Ovary (tissue), 9 donors: Measurements from ENCODE around the gene KIF6. TPM values are rescaled to one million over a fixed set of nuclear protein-coding genes. Genes with fewer than 3 reads are reported as not detected.

Source experiments
- DNase-seq, 5 donors: peaks; one replicate each; pipeline ENCODE4 v3.0.0-alpha.2; 2019 to 2020
- H3K27ac ChIP-seq, 2 donors: fragments of 200-600 bp; one replicate each; pipeline versions ENCODE4 v1.5.1 to v1.8.0; 2019 to 2022
- H3K27me3 ChIP-seq: fragments of 200-600 bp; one replicate; pipeline ENCODE4 v1.8.0; 2022
- H3K36me3 ChIP-seq: fragments of 200-600 bp; sonication (generic); one replicate; pipeline ENCODE4 v1.5.1; 2019
- H3K4me1 ChIP-seq: one replicate; pipeline ENCODE4 v1.8.1; 2013; ENCODE audit warnings: mild to moderate bottlenecking, moderate library complexity; ENCODE audit not compliant: insufficient read depth
- H3K4me3 ChIP-seq: fragments of 200-600 bp; sonication (generic); one replicate; pipeline ENCODE4 v1.5.1; 2017
- H3K9me3 ChIP-seq, 2 donors: fragments of 200-600 bp in 1 of 2; sonication (generic) in 1 of 2; one replicate each; pipeline versions ENCODE4 v1.5.1 to v1.8.1; 2013 to 2019; ENCODE audit warnings: mild to moderate bottlenecking in 1 of 2, moderate library complexity in 1 of 2
- CTCF ChIP-seq, 3 donors: fragments of 450-650 bp in 2 of 3; fragments of 200-600 bp in 1 of 3; IDR thresholded peaks; one replicate each; pipeline versions ENCODE4 v1.5.1 to v1.8.0; 2016 to 2022; ENCODE audit warnings: antibody characterized with exemption in 3 of 3, mild to moderate bottlenecking in 1 of 3
- EP300 ChIP-seq: sonication (generic); formaldehyde crosslinking; IDR thresholded peaks from one replicate; pipeline ENCODE4 v1.6.1; 2017; ENCODE audit warnings: antibody characterized with exemption
- POLR2A ChIP-seq: fragments of 450-650 bp; IDR thresholded peaks from one replicate; pipeline ENCODE4 v1.6.1; 2017; ENCODE audit warnings: antibody characterized with exemption, mild to moderate bottlenecking, moderate library complexity
- WGBS, 3 donors: extraction: QIAGEN DNeasy Blood & Tissue Kit in 1 of 3; methylation state at CpG; one replicate each; pipeline versions ENCODE4 v1.1.5 to v1.1.7; 2013 to 2017; 5-methylcytosine and 5-hydroxymethylcytosine counted together
- intact Hi-C, 4 donors: fragments of 100-400 bp; cut with DNase I; formaldehyde crosslinking; loops; one replicate each; pipeline versions ENCODE4 v1.11.0 to v1.15.1; 2022 to 2023
- polyA plus RNA-seq, 2 donors: library from polyadenylated mRNA; stranded (reverse); fragments of 200-250 nt in 1 of 2; fragments of 350-450 nt in 1 of 2; fragmentation: Illumina TruSeq in 1 of 2; extraction: RNeasy Lipid Tissue Mini Kit (QIAGEN cat#74804) in 1 of 2; gene quantifications; one replicate each; pipeline ENCODE4 v1.2.3, GENCODE V29; 2013 to 2014
- total RNA-seq, 7 donors: library from RNA; depleted of rRNA in 2 of 7; stranded (reverse); fragments of >200 nt in 2 of 7; fragmentation: NEBNext Ultra II Directional in 3 of 7; extraction: Animal tissue kit (Norgen Biotek cat#: 25700) in 3 of 7; gene quantifications; one replicate each; pipeline versions ENCODE4 v1.1.0 to v1.2.4, GENCODE V29; 2016 to 2023
- donor health status: DM: no; HTN: no; CAD: no; lungs with moderate emphysema.
- donor health status: DM: no; HTN: no; CAD: no.
- donor health status: Bipolar disorder and iron deficiency.
- donor health status: DM: yes; HTN: yes; CAD: no.
- donor health status: DM: no; HTN: no; CAD: no.
- donor health status: DM: yes; HTN: yes; CAD: no.

Gene KIF6
- total and polyA plus RNA-seq, 9 donors = 0.12 to 2.1 (median 0.82) TPM

GRCh38 chr6:39665861-39666260, 59.3 kb downstream of the KIF6 start:
- H3K4me3 ChIP-seq = no peak overlapping the region
- H3K9me3 ChIP-seq = no peaks in the 10 kb centered on the region
- TF ChIP-seq POLR2A = no peak
- no peak for TF ChIP-seq EP300
- no peak for TF ChIP-seq CTCF (IDR thresholded peaks at IDR 0.05)
- H3K36me3 ChIP-seq = no peaks in the 10 kb centered on the region
- 45 to 65% (median 55%) methylated on average over 1 of the region's 1 CpG for WGBS, 3 donors
- H3K27me3 ChIP-seq = no peaks in the 10 kb centered on the region
- no peak overlapping the region for H3K27ac ChIP-seq
- no peak for DNase-seq
- intact Hi-C loops = no loop called here
- no peaks in the 10 kb centered on the region for H3K4me1 ChIP-seq

- intact Hi-C loops = no loop called here
- H3K9me3 ChIP-seq = no peaks in the 10 kb centered on the region
- 74 to 93% (median 78%) methylated on average over 4 of the region's 4 CpGs for WGBS, 3 donors
- H3K27me3 ChIP-seq = no peaks in the 10 kb centered on the region
- no peak for DNase-seq
- no peak overlapping the region for H3K27ac ChIP-seq
- H3K4me1 ChIP-seq = no peaks in the 10 kb centered on the region
- H3K4me3 ChIP-seq = no peak overlapping the region
- H3K36me3 ChIP-seq = no peaks in the 10 kb centered on the region
- TF ChIP-seq EP300 (no peak), CTCF (IDR thresholded peaks at IDR 0.05) (no peak)
Observed at GRCh38 chr6:39664173-39664572, 61.0 kb downstream of the KIF6 start.

GRCh38 chr6:39657355-39658135, 67.7 kb downstream of the KIF6 start:
- TF ChIP-seq CTCF (IDR thresholded peaks at IDR 0.05) = no peak
- no peak for TF ChIP-seq POLR2A
- TF ChIP-seq EP300 = no peak
- no peaks in the 10 kb centered on the region for H3K9me3 ChIP-seq
- H3K27ac ChIP-seq = no peak overlapping the region
- no peak for DNase-seq
- no peak overlapping the region for H3K4me3 ChIP-seq
- H3K4me1 ChIP-seq = no peaks in the 10 kb centered on the region
- 80 to 87% (median 82%) methylated on average over 2 of the region's 2 CpGs for WGBS, 3 donors
- no peaks in the 10 kb centered on the region for H3K36me3 ChIP-seq
- intact Hi-C loops = no loop called here
- H3K27me3 ChIP-seq = no peaks in the 10 kb centered on the region

GRCh38 chr6:39654121-39654520, 71.1 kb downstream of the KIF6 start:
- no peaks in the 10 kb centered on the region for H3K9me3 ChIP-seq
- WGBS, 3 donors = 67 to 87% (median 85%) methylated on average over 1 of the region's 1 CpG
- no peak overlapping the region for H3K4me3 ChIP-seq
- no peaks in the 10 kb centered on the region for H3K36me3 ChIP-seq
- intact Hi-C loops = no loop called here
- no peaks in the 10 kb centered on the region for H3K27me3 ChIP-seq
- no peaks in the 10 kb centered on the region for H3K4me1 ChIP-seq
- TF ChIP-seq POLR2A (no peak), CTCF (IDR thresholded peaks at IDR 0.05) (no peak), EP300 (no peak)
- no peak overlapping the region for H3K27ac ChIP-seq
- DNase-seq = no peak
